Mesendoderm (in vitro differentiated cells): ENCODE data around the gene APP.
A peak's percentile ranks its signal among the peaks of the same experiment; 100 is the strongest.
"Not testable (repeated sequence)": the region's sequence is repeated elsewhere in the genome, so short reads cannot be mapped to it uniquely, and the experiment has no call there.

Source experiments
- DNase-seq: peaks from one replicate; pipeline ENCODE4 v3.0.0; 2013
- H2AK5ac ChIP-seq: 2 replicates; pipeline ENCODE4 v1.6.1; 2013; ENCODE audit warnings: low read length, inconsistent platforms
- H2BK120ac ChIP-seq: 2 replicates; pipeline ENCODE4 v1.6.1; 2013; ENCODE audit warnings: low read depth, mild to moderate bottlenecking, low read length, moderate library complexity, mixed read lengths
- H2BK15ac ChIP-seq: replicated peaks from 2 replicates; pipeline ENCODE4 v1.6.1; 2013; ENCODE audit warnings: low read depth, mild to moderate bottlenecking, moderate library complexity
- H2BK5ac ChIP-seq: 2 replicates; pipeline ENCODE4 v1.6.1; 2013; ENCODE audit warnings: low read length, inconsistent platforms
- H3K18ac ChIP-seq: 2 replicates; pipeline ENCODE4 v1.6.1; 2013; ENCODE audit warnings: mild to moderate bottlenecking, low read length, mixed read lengths
- H3K23ac ChIP-seq: one replicate; pipeline ENCODE4 v1.6.1; 2013; ENCODE audit warnings: low read length
- H3K27ac ChIP-seq: 2 replicates; pipeline ENCODE4 v1.5.1; 2013; ENCODE audit warnings: low read depth, mild to moderate bottlenecking, inconsistent platforms, low read length, moderate library complexity
- H3K27me3 ChIP-seq: 2 replicates; pipeline ENCODE4 v1.6.1; 2013; ENCODE audit warnings: low read length, control low read depth, mild to moderate bottlenecking, inconsistent platforms; ENCODE audit not compliant: insufficient read depth, poor library complexity
- H3K36me3 ChIP-seq: 2 replicates; pipeline ENCODE4 v1.6.1; 2013; ENCODE audit warnings: low read length, inconsistent platforms; ENCODE audit not compliant: control insufficient read depth, insufficient read depth
- H3K4ac ChIP-seq: one replicate; pipeline ENCODE4 v1.6.1; 2013; ENCODE audit warnings: low read depth, mild to moderate bottlenecking, low read length, moderate library complexity
- H3K4me1 ChIP-seq: 2 replicates; pipeline ENCODE4 v1.6.1; 2013; ENCODE audit warnings: low read depth, low read length, inconsistent platforms; ENCODE audit not compliant: control insufficient read depth
- H3K4me2 ChIP-seq: 2 replicates; pipeline ENCODE4 v1.6.1; 2013; ENCODE audit warnings: low read length
- H3K4me3 ChIP-seq: 2 replicates; pipeline ENCODE4 v1.5.1; 2013; ENCODE audit warnings: mild to moderate bottlenecking, low read length
- H3K56ac ChIP-seq: one replicate; pipeline ENCODE4 v1.6.1; 2013; ENCODE audit warnings: low read length
- H3K79me1 ChIP-seq: 2 replicates; pipeline ENCODE4 v1.6.1; 2013; ENCODE audit warnings: low read length, inconsistent platforms
- H3K79me2 ChIP-seq: 2 replicates; pipeline ENCODE4 v1.6.1; 2013; ENCODE audit warnings: mild to moderate bottlenecking, low read length; ENCODE audit not compliant: control insufficient read depth, insufficient read depth
- H3K9ac ChIP-seq: 2 replicates; pipeline ENCODE4 v1.6.1; 2013; ENCODE audit warnings: low read length, inconsistent platforms
- H4K5ac ChIP-seq: one replicate; pipeline ENCODE4 v1.6.1; 2013; ENCODE audit warnings: low read length
- H4K8ac ChIP-seq: one replicate; pipeline ENCODE4 v1.6.1; 2013; ENCODE audit warnings: low read depth, mild to moderate bottlenecking, control low read depth, low read length, moderate library complexity
- WGBS: extraction: QIAGEN DNeasy Blood & Tissue Kit; methylation state at CpG from one replicate; pipeline ENCODE4 v1.1.7; 2013; ENCODE audit warnings: low lambda C conversion rate, missing lambda C conversion rate; ENCODE audit not compliant: insufficient coverage; ENCODE audit errors: extremely low coverage; 5-methylcytosine and 5-hydroxymethylcytosine counted together

APP gene

GRCh38 chr21:25925064-25925800 is 245.3 kb downstream of the APP start:
- Histone ChIP-seq H3K4ac (no peak overlapping the region), H3K4me3 (no peak overlapping the region), H3K27ac (no peak overlapping the region), H3K79me2 (peaks cover 4% of the 10 kb centered on the region), H3K18ac (no peak overlapping the region), H3K4me1 (no peaks in the 10 kb centered on the region), H2BK15ac (no peak overlapping the region), H3K23ac (no peak overlapping the region), H3K79me1 (peaks cover 5% of the 10 kb centered on the region), H2AK5ac (no peak overlapping the region), H3K4me2 (no peak overlapping the region), H3K36me3 (no peaks in the 10 kb centered on the region), H2BK120ac (no peak overlapping the region), H2BK5ac (no peak overlapping the region), H3K27me3 (no peaks in the 10 kb centered on the region), H4K8ac (no peak overlapping the region), H4K5ac (no peak overlapping the region), H3K9ac (no peak overlapping the region), H3K56ac (no peak overlapping the region)
- WGBS, result no CpG with 5 or more reads among the region's 14 CpGs
- no peak for DNase-seq

DNA sequence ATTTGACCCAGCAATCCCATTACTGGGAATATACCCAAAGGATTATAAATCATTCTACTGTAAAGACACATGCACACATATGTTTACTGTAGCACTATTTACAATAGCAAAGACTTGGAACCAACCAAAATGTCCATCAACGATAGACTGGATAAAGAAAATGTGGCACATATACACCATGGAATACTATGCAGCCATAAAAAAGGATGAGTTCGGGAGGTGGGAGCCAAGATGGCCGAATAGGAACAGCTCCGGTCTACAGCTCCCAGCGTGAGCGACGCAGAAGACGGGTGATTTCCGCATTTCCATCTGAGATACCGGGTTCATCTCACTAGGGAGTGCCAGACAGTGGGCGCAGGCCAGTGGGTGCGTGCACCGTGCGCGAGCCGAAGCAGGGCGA is 252.4 kb downstream of the APP start:
- WGBS, result no CpG with 5 or more reads among the region's 17 CpGs

GRCh38 chr21:25916226-25916625 is 254.3 kb downstream of the APP start:
- H3K79me2 ChIP-seq, result peaks cover 4% of the 10 kb centered on the region
- no CpG with 5 or more reads among the region's 6 CpGs for WGBS
- H3K27ac ChIP-seq, result no peak overlapping the region
- no peaks in the 10 kb centered on the region for H3K27me3 ChIP-seq
- H2BK120ac ChIP-seq, result no peak overlapping the region
- H2AK5ac ChIP-seq, result no peak overlapping the region
- H3K18ac ChIP-seq, result no peak overlapping the region
- H3K4ac ChIP-seq, result no peak overlapping the region
- DNase-seq, result no peak
- H3K4me2 ChIP-seq, result no peak overlapping the region
- H3K9ac ChIP-seq, result no peak overlapping the region
- peaks cover 10% of the 10 kb centered on the region for H3K79me1 ChIP-seq
- H2BK15ac ChIP-seq, result no peak overlapping the region
- no peak overlapping the region for H2BK5ac ChIP-seq
- peaks cover 7% of the 10 kb centered on the region for H3K4me1 ChIP-seq
- no peak overlapping the region for H4K5ac ChIP-seq
- no peak overlapping the region for H4K8ac ChIP-seq
- no peak overlapping the region for H3K56ac ChIP-seq
- H3K36me3 ChIP-seq, result no peaks in the 10 kb centered on the region
- peak overlapping the region; percentile 17 for H3K23ac ChIP-seq
- no peak overlapping the region for H3K4me3 ChIP-seq

More for the DNA sequence above, 252.4 kb downstream of the APP start:
- DNase-seq, H3K4me3 ChIP-seq, H3K36me3 ChIP-seq, H3K27me3 ChIP-seq, H3K18ac ChIP-seq, H4K8ac ChIP-seq, H3K9ac ChIP-seq, H2BK5ac ChIP-seq, H3K79me2 ChIP-seq, H3K79me1 ChIP-seq, H2BK15ac ChIP-seq, H3K4me2 ChIP-seq, H3K27ac ChIP-seq, H2BK120ac ChIP-seq, H3K4ac ChIP-seq, H3K23ac ChIP-seq, H2AK5ac ChIP-seq, H3K56ac ChIP-seq, H3K4me1 ChIP-seq, H4K5ac ChIP-seq: not testable (repeated sequence)

DNA sequence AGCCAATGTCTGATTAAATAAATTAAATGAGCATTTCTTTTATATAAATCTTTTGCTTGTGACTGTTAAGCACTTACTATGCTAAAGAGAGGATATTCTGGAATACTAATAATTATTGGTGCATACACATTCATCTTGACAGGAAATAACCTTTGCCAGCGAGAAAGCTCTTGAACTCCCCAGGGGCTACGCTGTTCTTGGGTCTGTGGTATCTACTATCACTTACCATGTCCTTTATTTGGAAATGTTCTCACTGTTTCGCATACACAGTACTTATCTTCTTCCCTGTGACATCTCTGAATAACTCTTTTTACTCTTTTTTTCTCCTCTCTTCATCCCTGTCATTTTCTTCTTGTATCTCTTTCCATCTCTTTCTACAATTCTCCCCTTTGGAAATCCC is 257.1 kb downstream of the APP start:
- Histone ChIP-seq H4K8ac (no peak overlapping the region), H3K4me3 (no peak overlapping the region), H2BK120ac (no peak overlapping the region), H3K4me2 (no peak overlapping the region), H3K18ac (no peak overlapping the region), H3K4me1 (peaks cover 7% of the 10 kb centered on the region), H3K79me1 (peaks cover 10% of the 10 kb centered on the region), H3K4ac (no peak overlapping the region), H3K36me3 (no peaks in the 10 kb centered on the region), H3K27me3 (no peaks in the 10 kb centered on the region), H3K56ac (no peak overlapping the region), H3K79me2 (peaks cover 4% of the 10 kb centered on the region), H3K27ac (no peak overlapping the region), H2BK5ac (no peak overlapping the region), H2AK5ac (no peak overlapping the region), H3K9ac (no peak overlapping the region), H3K23ac (no peak overlapping the region), H2BK15ac (no peak overlapping the region), H4K5ac (no peak overlapping the region)
- WGBS, result no CpG with 5 or more reads among the region's 3 CpGs
- peak; percentile 18 for DNase-seq

DNA sequence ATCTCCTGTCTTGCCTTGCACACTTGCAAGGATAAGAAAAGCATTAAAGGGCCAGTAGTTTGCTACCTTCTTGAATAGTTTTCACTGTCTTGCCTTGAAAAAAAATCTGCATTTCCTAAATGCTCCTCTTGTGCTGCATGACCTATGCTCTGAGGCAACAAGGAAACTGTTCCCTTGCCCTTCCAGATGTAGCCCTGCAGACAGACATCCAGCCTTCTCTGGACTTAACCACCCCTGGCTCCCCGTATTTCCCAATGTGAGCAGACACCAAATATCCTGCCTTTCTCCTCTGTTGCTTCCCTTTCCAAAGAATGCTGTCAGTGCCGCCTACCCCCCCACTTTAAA is 258.2 kb downstream of the APP start:
- Histone ChIP-seq H3K56ac (no peak overlapping the region), H3K36me3 (no peaks in the 10 kb centered on the region), H3K27me3 (no peaks in the 10 kb centered on the region), H3K4me3 (no peak overlapping the region), H3K79me1 (peaks cover 10% of the 10 kb centered on the region), H4K8ac (no peak overlapping the region), H4K5ac (no peak overlapping the region), H3K4me2 (no peak overlapping the region), H2BK5ac (no peak overlapping the region), H3K9ac (no peak overlapping the region), H3K4me1 (peaks cover 7% of the 10 kb centered on the region), H2BK15ac (no peak overlapping the region), H3K18ac (no peak overlapping the region), H3K79me2 (peaks cover 4% of the 10 kb centered on the region), H2AK5ac (no peak overlapping the region), H3K27ac (no peak overlapping the region), H3K4ac (no peak overlapping the region), H2BK120ac (no peak overlapping the region), H3K23ac (no peak overlapping the region)
- WGBS, result no CpG with 5 or more reads among the region's 2 CpGs
- DNase-seq, result no peak
